Panc1 (cell line): ENCODE data around the gene ZNF202. TPM values are rescaled to one million over a fixed set of nuclear protein-coding genes. Genes with fewer than 3 reads are reported as not detected.

Experiments used
- ATAC-seq: fragments of 200-7000 bp; cut with Tn5 transposase; 2 replicates; pipeline ENCODE4 v1.9.1; 2020; ENCODE audit warnings: mild to moderate bottlenecking, moderate library complexity
- BruUV-seq: library from RNA; stranded (reverse); fragments of 400-500 nt; replicated peaks from 2 replicates; lab custom pipeline; 2021; lab: Mats Ljungman, UMichigan
- CTCF ChIA-PET: fragments of 300-600 bp; sonication (Branson Sonifier 250); formaldehyde crosslinking; loops from one replicate; lab custom pipeline; 2022; ENCODE audit warnings: antibody characterized with exemption; lab: Charles Lee
- POLR2A ChIA-PET: fragments of 300-600 bp; sonication (Branson Sonifier 250); formaldehyde crosslinking; loops from one replicate; lab custom pipeline; 2022; ENCODE audit warnings: antibody characterized with exemption; lab: Charles Lee
- DNase-seq: peaks from one replicate; pipeline ENCODE4 v3.0.0-alpha.2; 2010; ENCODE audit warnings: low read depth, low spot score
- H3K27ac ChIP-seq: 2 replicates; pipeline ENCODE4 v1.5.1; 2011; ENCODE audit warnings: mild to moderate bottlenecking, low read length, inconsistent platforms
- H3K27me3 ChIP-seq: fragments of 200-500 bp; sonication (Bioruptor generic); 2 replicates; pipeline ENCODE4 v1.6.0; 2014; ENCODE audit warnings: low read length, inconsistent platforms; ENCODE audit not compliant: control insufficient read depth, insufficient read depth
- H3K36me3 ChIP-seq: fragments of 200-500 bp; sonication (Bioruptor generic); 2 replicates; pipeline ENCODE4 v1.5.1; 2014; ENCODE audit warnings: inconsistent platforms, mild to moderate bottlenecking, low read length, moderate library complexity; ENCODE audit not compliant: control insufficient read depth, insufficient read depth
- H3K4me1 ChIP-seq: 2 replicates; pipeline ENCODE4 v1.5.1; 2011; ENCODE audit warnings: inconsistent platforms, mild to moderate bottlenecking, low read length, moderate library complexity; ENCODE audit not compliant: control insufficient read depth, insufficient read depth
- H3K4me3 ChIP-seq, 2 experiments: 2 replicates each; pipeline ENCODE4 v1.5.1; 2011 to 2012; ENCODE audit warnings: low read depth in 2 of 2, low read length in 2 of 2, mild to moderate bottlenecking in 2 of 2, inconsistent platforms in 1 of 2, moderate library complexity in 1 of 2
- H3K9me3 ChIP-seq: fragments of 200-500 bp; sonication (Bioruptor generic); 2 replicates; pipeline ENCODE4 v1.5.1; 2014; ENCODE audit warnings: low read depth, mild to moderate bottlenecking, inconsistent platforms, low read length, moderate library complexity; ENCODE audit not compliant: control insufficient read depth, insufficient read depth
- CTCF ChIP-seq: fragments of 450-650 bp; IDR thresholded peaks from 2 replicates; pipeline ENCODE4 v1.5.1; 2017; ENCODE audit warnings: mild to moderate bottlenecking
- POLR2AphosphoS5 ChIP-seq: IDR thresholded peaks from 2 replicates; pipeline ENCODE4 v1.6.1; 2012; ENCODE audit warnings: mild to moderate bottlenecking, low read depth, low read length, moderate library complexity
- REST ChIP-seq, 2 experiments: IDR thresholded peaks; 2 replicates each; pipeline ENCODE4 v1.6.1; 2011 to 2012; ENCODE audit warnings: low read depth in 2 of 2, control low read depth in 1 of 2, low read length in 1 of 2, mild to moderate bottlenecking in 1 of 2, moderate library complexity in 1 of 2; ENCODE audit not compliant: insufficient read depth in 1 of 2
- SIN3A ChIP-seq: IDR thresholded peaks from 2 replicates; pipeline ENCODE4 v1.6.1; 2012; ENCODE audit warnings: low read depth, mild to moderate bottlenecking, low read length, moderate library complexity, borderline replicate concordance; ENCODE audit not compliant: insufficient read depth
- TCF7L2 ChIP-seq: IDR thresholded peaks from 2 replicates; pipeline ENCODE4 v1.6.1; 2011; ENCODE audit warnings: mild to moderate bottlenecking, low read depth, low read length, inconsistent platforms
- in situ Hi-C: cut with HindIII; loops from 2 replicates; pipeline ENCODE4 v1.10.0; 2016; ENCODE audit warnings: low sequenced_read_pairs, low pct_unique_long_range_greater_than_20kb
- intact Hi-C: fragments of 100-400 bp; cut with micrococcal nuclease; formaldehyde crosslinking; loops from one replicate; pipeline ENCODE4 v1.10.0; 2022; ENCODE audit not compliant: unreplicated experiment
- total RNA-seq: library from RNA; stranded (reverse); gene quantifications from one replicate; pipeline ENCODE4 v1.2.1, GENCODE V29; 2021; ENCODE audit not compliant: unreplicated experiment

The ZNF202 gene
- total RNA-seq, 1 experiment from 2014 or later: 24.5 TPM

- DNase-seq: no peak
- no TSS peak for BruUV-seq
- H3K9me3 ChIP-seq: no peaks in the 10 kb centered on the region
- TF ChIP-seq CTCF: no peak
- no peaks in the 10 kb centered on the region for H3K36me3 ChIP-seq
- POLR2A ChIA-PET: no interaction called here
- CTCF ChIA-PET: no interaction called here
- intact Hi-C loops (no loop called here), in situ Hi-C loops (no loop called here)
- H3K4me1 ChIP-seq: no peaks in the 10 kb centered on the region
- H3K4me3 ChIP-seq: no peak overlapping the region
- no peak for ATAC-seq
- H3K27me3 ChIP-seq: no peaks in the 10 kb centered on the region
- no peak overlapping the region for H3K27ac ChIP-seq
Observed at GRCh38 chr11:123775289-123775688, 33.8 kb upstream of the ZNF202 start.

GRCh38 chr11:123773959-123774358 is 32.5 kb upstream of the ZNF202 start:
- POLR2A ChIA-PET: interaction anchor here (0.7 kb wide), 1 partner anchor 466 kb away, joined by 4 read pairs; no protein-coding TSS in a partner anchor
- no peak overlapping the region for H3K27ac ChIP-seq
- no peak overlapping the region for H3K4me3 ChIP-seq
- no peaks in the 10 kb centered on the region for H3K4me1 ChIP-seq
- no peak for TF ChIP-seq CTCF
- TF ChIP-seq TCF7L2: no peak
- no peak for TF ChIP-seq SIN3A
- no peak for TF ChIP-seq POLR2AphosphoS5
- TF ChIP-seq REST (IDR thresholded peaks at IDR 0.05; ENCODE audit: insufficient read depth in 1 of 2, low read depth in 2 of 2, low read length in 1 of 2): no peak
- no peaks in the 10 kb centered on the region for H3K27me3 ChIP-seq
- BruUV-seq: no TSS peak
- CTCF ChIA-PET: no interaction called here
- DNase-seq (no peak), ATAC-seq (no peak)
- intact Hi-C loops (no loop called here), in situ Hi-C loops (no loop called here)
- H3K36me3 ChIP-seq: no peaks in the 10 kb centered on the region
- no peaks in the 10 kb centered on the region for H3K9me3 ChIP-seq
